H1 (cell line): Measurements from ENCODE around the gene P3H2. TPM values are rescaled to one million over a fixed set of nuclear protein-coding genes. Genes with fewer than 3 reads are reported as not detected.

Experiments used
- CTCF ChIA-PET: fragments of 300-600 bp; sonication (Branson Sonifier 250); formaldehyde crosslinking; loops from one replicate; lab custom pipeline; 2021; ENCODE audit not compliant: partially characterized antibody; lab: Charles Lee
- POLR2A ChIA-PET: fragments of 300-600 bp; sonication (Branson Sonifier 250); formaldehyde crosslinking; loops from one replicate; lab custom pipeline; 2021; ENCODE audit warnings: inconsistent platforms; ENCODE audit not compliant: partially characterized antibody; lab: Charles Lee
- DNase-seq, 2 experiments: peaks; one replicate each; pipeline versions ENCODE4 v3.0.0 to v3.0.0-alpha.2; 2010 to 2022; ENCODE audit warnings: low spot score in 2 of 2, low read depth in 1 of 2, mixed read lengths in 1 of 2
- FAIRE-seq: peaks from 2 replicates; lab custom pipeline; 2011; peaks lifted over from hg19 to GRCh38; lab: Jason Lieb, UNC
- H2AFZ ChIP-seq: 2 replicates; pipeline ENCODE4 v1.8.1; 2012; ENCODE audit warnings: low read length, inconsistent platforms
- H2AK5ac ChIP-seq: 2 replicates; pipeline ENCODE4 v1.6.1; 2013; ENCODE audit warnings: low read depth, low read length
- H2BK120ac ChIP-seq: replicated peaks from 2 replicates; pipeline ENCODE3; 2013; ENCODE audit warnings: low read depth, low read length, inconsistent platforms
- H2BK12ac ChIP-seq: 2 replicates; pipeline ENCODE4 v1.6.1; 2013; ENCODE audit warnings: low read depth, low read length
- H2BK15ac ChIP-seq: 2 replicates; pipeline ENCODE4 v1.6.1; 2013; ENCODE audit warnings: low read length
- H2BK20ac ChIP-seq: 2 replicates; pipeline ENCODE4 v1.6.1; 2013; ENCODE audit warnings: low read length
- H2BK5ac ChIP-seq: 2 replicates; pipeline ENCODE4 v1.6.1; 2013; ENCODE audit warnings: low read depth, low read length
- H3K14ac ChIP-seq: 2 replicates; pipeline ENCODE4 v1.6.1; 2013; ENCODE audit warnings: inconsistent platforms; ENCODE audit not compliant: insufficient read length
- H3K18ac ChIP-seq: 2 replicates; pipeline ENCODE4 v1.6.1; 2013; ENCODE audit warnings: low read length; ENCODE audit errors: extremely low read depth
- H3K23ac ChIP-seq: 2 replicates; pipeline ENCODE4 v1.6.1; 2013; ENCODE audit warnings: inconsistent platforms; ENCODE audit not compliant: insufficient read length
- H3K23me2 ChIP-seq: 2 replicates; pipeline ENCODE4 v1.6.1; 2013; ENCODE audit warnings: low read depth, low read length
- H3K27ac ChIP-seq: 2 replicates; pipeline ENCODE4 v1.6.1; 2011; ENCODE audit warnings: low read depth, low read length, inconsistent platforms
- H3K27me3 ChIP-seq, 4 experiments: replicated peaks in 1 of 4; 1 replicate in 1 of 4; 2 replicates in 3 of 4; pipeline versions ENCODE4 v1.6.1 to v1.8.1; 2011 to 2013; ENCODE audit warnings: low read length in 3 of 4, mild to moderate bottlenecking in 3 of 4, inconsistent platforms in 2 of 4, mixed read lengths in 2 of 4, moderate library complexity in 1 of 4; ENCODE audit not compliant: control insufficient read depth in 3 of 4, insufficient read depth in 3 of 4; ENCODE audit errors: extremely low read depth in 1 of 4
- H3K36me3 ChIP-seq, 4 experiments: 2 replicates each; pipeline versions ENCODE4 v1.6.1 to v1.8.1; 2011 to 2013; ENCODE audit warnings: mild to moderate bottlenecking in 4 of 4, low read length in 3 of 4, moderate library complexity in 2 of 4, control low read depth in 1 of 4, inconsistent platforms in 1 of 4; ENCODE audit not compliant: insufficient read depth in 4 of 4, control insufficient read depth in 2 of 4
- H3K4ac ChIP-seq: replicated peaks from 2 replicates; pipeline ENCODE3; 2013; ENCODE audit warnings: low read length, low read depth, mixed read lengths, inconsistent platforms; ENCODE audit not compliant: insufficient read length
- H3K4me1 ChIP-seq, 4 experiments: replicated peaks in 1 of 4; 1 replicate in 1 of 4; 2 replicates in 3 of 4; pipeline versions ENCODE4 v1.6.1 to v1.8.1; 2011 to 2013; ENCODE audit warnings: low read length in 3 of 4, inconsistent platforms in 2 of 4, mixed read lengths in 1 of 4; ENCODE audit not compliant: insufficient read depth in 4 of 4, control insufficient read depth in 3 of 4
- H3K4me2 ChIP-seq, 2 experiments: 2 replicates each; pipeline versions ENCODE4 v1.6.1 to v1.8.1; 2011 to 2013; ENCODE audit warnings: low read depth in 2 of 2, low read length in 2 of 2, control low read depth in 1 of 2, inconsistent platforms in 1 of 2, mild to moderate bottlenecking in 1 of 2; ENCODE audit not compliant: insufficient read depth in 1 of 2
- H3K4me3 ChIP-seq, 4 experiments: fragments of 200-600, 300-600 bp in 1 of 4; sonication (generic), shearing (Covaris generic), sonication (Bioruptor Twin) in 1 of 4; 2 replicates each; pipeline versions ENCODE4 v1.5.1 to v1.8.1; 2011 to 2016; ENCODE audit warnings: low read length in 4 of 4, low read depth in 3 of 4, control low read depth in 2 of 4, inconsistent platforms in 2 of 4, mild to moderate bottlenecking in 2 of 4, mixed read lengths in 1 of 4, moderate library complexity in 1 of 4; ENCODE audit not compliant: insufficient read depth in 2 of 4; ENCODE audit errors: extremely low read depth in 1 of 4
- H3K56ac ChIP-seq: replicated peaks from 2 replicates; pipeline ENCODE3; 2013; ENCODE audit warnings: low read depth, mild to moderate bottlenecking, mixed read lengths, low read length, inconsistent platforms; ENCODE audit not compliant: insufficient read length
- H3K79me1 ChIP-seq: 2 replicates; pipeline ENCODE4 v1.6.1; 2013; ENCODE audit warnings: low read depth, low read length, control low read depth
- H3K79me2 ChIP-seq, 2 experiments: 2 replicates each; pipeline versions ENCODE4 v1.6.1 to v1.8.1; 2012 to 2013; ENCODE audit warnings: low read length in 2 of 2, mild to moderate bottlenecking in 2 of 2, inconsistent platforms in 1 of 2; ENCODE audit not compliant: insufficient read depth in 2 of 2, control insufficient read depth in 1 of 2
- H3K9ac ChIP-seq, 4 experiments: replicated peaks in 1 of 4; 1 replicate in 1 of 4; 2 replicates in 3 of 4; pipeline versions ENCODE4 v1.6.1 to v1.8.1; 2011 to 2013; ENCODE audit warnings: low read depth in 3 of 4, low read length in 3 of 4, control low read depth in 2 of 4, mild to moderate bottlenecking in 2 of 4, moderate library complexity in 2 of 4, inconsistent platforms in 1 of 4; ENCODE audit errors: extremely low read depth in 1 of 4
- H3K9me3 ChIP-seq, 2 experiments: 2 replicates each; pipeline versions ENCODE4 v1.6.1 to v1.8.1; 2012 to 2013; ENCODE audit warnings: mild to moderate bottlenecking in 2 of 2, moderate library complexity in 2 of 2, control low read depth in 1 of 2, inconsistent platforms in 1 of 2, low read depth in 1 of 2, low read length in 1 of 2, mixed read lengths in 1 of 2; ENCODE audit not compliant: insufficient read depth in 2 of 2
- H4K20me1 ChIP-seq, 2 experiments: replicated peaks in 1 of 2; 2 replicates each; pipeline versions ENCODE3 to v1.8.1; 2011 to 2013; ENCODE audit warnings: inconsistent platforms in 2 of 2, low read length in 2 of 2, mild to moderate bottlenecking in 1 of 2; ENCODE audit not compliant: insufficient read depth in 2 of 2, control insufficient read depth in 1 of 2
- H4K5ac ChIP-seq: 2 replicates; pipeline ENCODE4 v1.6.1; 2013; ENCODE audit warnings: low read length, low read depth, mixed read lengths, inconsistent platforms; ENCODE audit not compliant: insufficient read length
- H4K8ac ChIP-seq: 2 replicates; pipeline ENCODE4 v1.8.0; 2013; ENCODE audit warnings: mild to moderate bottlenecking, moderate library complexity, low read length, inconsistent platforms; ENCODE audit not compliant: insufficient read depth; ENCODE audit errors: extremely low read depth
- H4K91ac ChIP-seq: replicated peaks from 2 replicates; pipeline ENCODE3; 2013; ENCODE audit warnings: low read length, mixed read lengths, inconsistent platforms; ENCODE audit not compliant: insufficient read length
- BCL11A ChIP-seq, 2 experiments: IDR thresholded peaks; one replicate each; pipeline ENCODE4 v1.6.1; 2011; ENCODE audit warnings: low read depth in 2 of 2, low read length in 2 of 2, mild to moderate bottlenecking in 2 of 2
- CREB1 ChIP-seq: IDR thresholded peaks from 2 replicates; pipeline ENCODE4 v1.6.1; 2012; ENCODE audit warnings: inconsistent platforms
- EP300 ChIP-seq, 2 experiments: IDR thresholded peaks; 1 replicate in 1 of 2; 2 replicates in 1 of 2; pipeline ENCODE4 v1.6.1; 2011 to 2012; ENCODE audit warnings: low read depth in 2 of 2, low read length in 2 of 2, mild to moderate bottlenecking in 2 of 2, borderline replicate concordance in 1 of 2, inconsistent platforms in 1 of 2, moderate library complexity in 1 of 2
- HDAC2 ChIP-seq, 2 experiments: fragments of 300-600 bp in 1 of 2; sonication (generic) in 1 of 2; IDR thresholded peaks; 2 replicates each; pipeline ENCODE4 v1.6.1; 2011 to 2012; ENCODE audit warnings: low read depth in 2 of 2, low read length in 2 of 2, mild to moderate bottlenecking in 2 of 2, moderate library complexity in 2 of 2, borderline replicate concordance in 1 of 2, inconsistent platforms in 1 of 2
- JUND ChIP-seq: IDR thresholded peaks from 2 replicates; pipeline ENCODE4 v1.6.1; 2011; ENCODE audit warnings: mild to moderate bottlenecking, improper control_type of control experiment, low read length
- KDM5A ChIP-seq: fragments of 200-600 bp; IDR thresholded peaks from 2 replicates; pipeline ENCODE4 v1.7.1; 2012; ENCODE audit warnings: mild to moderate bottlenecking, low read length, inconsistent platforms, mixed read lengths
- MAFK ChIP-seq: IDR thresholded peaks from 2 replicates; pipeline ENCODE4 v1.6.1; 2012; ENCODE audit warnings: low read depth, mild to moderate bottlenecking, improper control_type of control experiment, low read length
- NANOG ChIP-seq: IDR thresholded peaks from 2 replicates; pipeline ENCODE4 v1.6.1; 2011; ENCODE audit warnings: low read length, low read depth, mild to moderate bottlenecking, inconsistent platforms; ENCODE audit not compliant: insufficient read depth, poor library complexity, severe bottlenecking
- PHF8 ChIP-seq: fragments of 200-600 bp; sonication (generic); conservative IDR thresholded peaks from 2 replicates; pipeline ENCODE4 v1.7.1; 2012; ENCODE audit warnings: low read depth, mild to moderate bottlenecking, inconsistent platforms, low read length, moderate library complexity
- POU5F1 ChIP-seq: IDR thresholded peaks from 2 replicates; pipeline ENCODE4 v1.6.1; 2011; ENCODE audit warnings: low read depth, mild to moderate bottlenecking, low read length, moderate library complexity
- SAP30 ChIP-seq: fragments of 300-600 bp; sonication (generic); IDR thresholded peaks from 2 replicates; pipeline ENCODE4 v1.7.1; 2012; ENCODE audit warnings: low read length, moderate library complexity, mild to moderate bottlenecking, inconsistent platforms; ENCODE audit not compliant: insufficient read depth, insufficient replicate concordance
- TEAD4 ChIP-seq: IDR thresholded peaks from 2 replicates; pipeline ENCODE4 v1.6.1; 2012; ENCODE audit warnings: low read depth, low read length, inconsistent platforms, mixed read lengths
- YY1 ChIP-seq: IDR thresholded peaks from 2 replicates; pipeline ENCODE4 v1.6.1; 2011; ENCODE audit warnings: low read depth, mild to moderate bottlenecking, low read length
- WGBS, 2 experiments: shearing (Covaris generic) in 1 of 2; methylation state at CpG; one replicate each; pipeline versions ENCODE4 v1.1.6 to v1.1.7; 2013 to 2015; ENCODE audit warnings: low lambda C conversion rate in 2 of 2, mixed read lengths in 2 of 2, inconsistent platforms in 1 of 2, low coverage in 1 of 2, missing lambda C conversion rate in 1 of 2; ENCODE audit not compliant: insufficient replicate concordance in 2 of 2, insufficient coverage in 1 of 2, insufficient read length in 1 of 2; ENCODE audit errors: extremely low coverage in 1 of 2, missing lambda C conversion rate in 1 of 2; 5-methylcytosine and 5-hydroxymethylcytosine counted together
- polyA plus RNA-seq, 7 experiments: library from polyadenylated mRNA; depleted of rRNA in 3 of 7; stranded (reverse) in 5 of 7; unstranded in 2 of 7; fragments of >200 nt in 5 of 7; fragments of 200-250 nt in 2 of 7; gene quantifications; 1 replicate in 5 of 7; 2 replicates in 1 of 7; 4 replicates in 1 of 7; pipeline versions ENCODE4 v1.2.1 to v1.2.3, GENCODE V29; 2011 to 2013; ENCODE audit warnings: missing spikeins in 2 of 7, mixed read lengths in 2 of 7
- total RNA-seq: library from RNA; stranded (reverse); fragmentation: NEBNext Ultra II Directional; extraction: Animal tissue kit (Norgen Biotek cat#: 25700); gene quantifications from 2 replicates; pipeline ENCODE4 v1.2.1, GENCODE V29; 2021

The P3H2 gene
- total and polyA plus RNA-seq, 2 of the 8 experiments (the other 6 are each of a cell fraction or from before 2014, with no cell fraction given): 40.5 to 60.4 TPM

DNA sequence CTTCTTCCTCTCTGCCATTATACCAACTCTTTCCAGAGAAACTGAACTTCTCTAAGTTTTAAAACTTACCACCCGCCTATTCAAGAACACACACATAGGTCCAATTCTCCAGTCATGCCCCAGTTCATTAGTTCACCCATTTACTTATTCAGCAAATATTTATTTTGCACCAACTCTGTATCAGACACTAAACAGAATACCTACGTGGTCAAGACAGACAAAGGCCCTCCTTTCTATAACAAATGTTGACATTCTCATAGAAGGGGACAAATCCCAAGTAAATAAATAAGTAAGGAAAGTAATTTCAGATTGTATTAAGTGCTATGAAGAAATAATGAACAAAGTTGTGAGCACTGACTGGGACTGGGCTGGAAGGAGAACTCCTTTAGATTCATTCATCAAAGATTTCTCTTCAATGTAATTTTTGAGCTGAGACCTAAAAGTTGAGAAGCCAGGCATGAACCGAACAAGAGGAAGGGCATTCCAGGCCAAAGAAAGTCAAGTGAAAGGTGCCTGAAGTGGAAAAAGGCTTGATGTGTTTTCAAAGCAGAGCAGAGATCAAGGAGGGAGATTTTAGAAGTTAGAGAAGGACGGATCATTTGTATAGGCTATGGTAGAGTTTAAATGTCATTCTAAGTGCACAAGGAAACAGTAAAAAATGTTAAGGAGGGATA is 120.4 kb downstream of the P3H2 start:
- CTCF ChIA-PET: interaction anchor here (1.0 to 2.2 kb wide), 5 partner anchors 10 to 38 kb away, joined by 3 to 8 read pairs (median 4); no protein-coding TSS in a partner anchor
- no peak overlapping the region for H3K14ac ChIP-seq
- no peaks in the 10 kb centered on the region for H3K79me1 ChIP-seq
- no peaks in the 10 kb centered on the region for H3K27me3 ChIP-seq
- H3K4me1 ChIP-seq: peaks cover 0 to 6% (median 0%) of the 10 kb centered on the region in 4 experiments; a peak in 3 of 7 replicates
- H2BK20ac ChIP-seq: no peak overlapping the region; the same call in 1 of the 2 replicates
- H2BK5ac ChIP-seq: no peak overlapping the region
- H4K20me1 ChIP-seq: no peaks in the 10 kb centered on the region
- no peak overlapping the region for H2AFZ ChIP-seq
- H3K9me3 ChIP-seq: no peaks in the 10 kb centered on the region
- FAIRE-seq: no peak
- no peak overlapping the region for H2BK15ac ChIP-seq
- H3K4me3 ChIP-seq: no peak overlapping the region
- no peaks in the 10 kb centered on the region for H3K36me3 ChIP-seq
- no peak overlapping the region for H4K8ac ChIP-seq
- no peak for DNase-seq
- H3K4ac ChIP-seq: no peak overlapping the region
- no peak overlapping the region for H3K18ac ChIP-seq
- H2BK12ac ChIP-seq: no peak overlapping the region
- H3K23ac ChIP-seq: no peak overlapping the region
- no peak overlapping the region for H4K91ac ChIP-seq
- H3K23me2 ChIP-seq: no peaks in the 10 kb centered on the region
- no peak overlapping the region for H3K27ac ChIP-seq
- H3K4me2 ChIP-seq: peak overlapping the region in 1 of 2 experiments; percentile 26; a peak in 1 of 4 replicates
- POLR2A ChIA-PET: no interaction called here
- H3K79me2 ChIP-seq: peaks cover 0 to 29% of the 10 kb centered on the region in 2 experiments; a peak in 2 of 4 replicates
- no peak overlapping the region for H2AK5ac ChIP-seq
- peak overlapping the region; percentile 12 for H2BK120ac ChIP-seq
- H3K9ac ChIP-seq: no peak overlapping the region
- no peak overlapping the region for H4K5ac ChIP-seq
- no peak overlapping the region for H3K56ac ChIP-seq
- 80% methylated on average over 4 of the region's 4 CpGs; no CpG with 5 or more reads in 1 of the 2 experiments for WGBS, 2 experiments
- TF ChIP-seq SAP30: no peak
- no peak for TF ChIP-seq JUND
- TF ChIP-seq NANOG: no peak
- TF ChIP-seq POU5F1: no peak
- no peak for TF ChIP-seq CREB1
- no peak for TF ChIP-seq HDAC2 (IDR thresholded peaks at IDR 0.05; ENCODE audit: borderline replicate concordance in 1 of 2, low read depth in 2 of 2, low read length in 2 of 2)
- TF ChIP-seq EP300 (IDR thresholded peaks at IDR 0.05; ENCODE audit: borderline replicate concordance in 1 of 2, low read depth in 2 of 2, low read length in 2 of 2): no peak
- TF ChIP-seq YY1: no peak
- TF ChIP-seq TEAD4: no peak
- no peak for TF ChIP-seq MAFK
- no peak for TF ChIP-seq PHF8
- no peak for TF ChIP-seq BCL11A (IDR thresholded peaks at IDR 0.05; ENCODE audit: low read depth in 2 of 2, low read length in 2 of 2)
- no peak for TF ChIP-seq KDM5A
